Ovary (tissue), 9 donors: Measurements from ENCODE around the gene COPE. TPM values are rescaled to one million over a fixed set of nuclear protein-coding genes. Genes with fewer than 3 reads are reported as not detected.
A peak's percentile ranks its signal among the peaks of the same experiment; 100 is the strongest.

Experiments used
- DNase-seq, 5 donors: peaks; one replicate each; pipeline ENCODE4 v3.0.0-alpha.2; 2019 to 2020
- H3K27ac ChIP-seq, 2 donors: fragments of 200-600 bp; one replicate each; pipeline versions ENCODE4 v1.5.1 to v1.8.0; 2019 to 2022
- H3K27me3 ChIP-seq: fragments of 200-600 bp; one replicate; pipeline ENCODE4 v1.8.0; 2022
- H3K36me3 ChIP-seq: fragments of 200-600 bp; sonication (generic); one replicate; pipeline ENCODE4 v1.5.1; 2019
- H3K4me1 ChIP-seq: one replicate; pipeline ENCODE4 v1.8.1; 2013; ENCODE audit warnings: mild to moderate bottlenecking, moderate library complexity; ENCODE audit not compliant: insufficient read depth
- H3K4me3 ChIP-seq: fragments of 200-600 bp; sonication (generic); one replicate; pipeline ENCODE4 v1.5.1; 2017
- H3K9me3 ChIP-seq, 2 donors: fragments of 200-600 bp in 1 of 2; sonication (generic) in 1 of 2; one replicate each; pipeline versions ENCODE4 v1.5.1 to v1.8.1; 2013 to 2019; ENCODE audit warnings: mild to moderate bottlenecking in 1 of 2, moderate library complexity in 1 of 2
- EP300 ChIP-seq: sonication (generic); formaldehyde crosslinking; IDR thresholded peaks from one replicate; pipeline ENCODE4 v1.6.1; 2017; ENCODE audit warnings: antibody characterized with exemption
- POLR2A ChIP-seq: fragments of 450-650 bp; IDR thresholded peaks from one replicate; pipeline ENCODE4 v1.6.1; 2017; ENCODE audit warnings: antibody characterized with exemption, mild to moderate bottlenecking, moderate library complexity
- WGBS, 3 donors: extraction: QIAGEN DNeasy Blood & Tissue Kit in 1 of 3; methylation state at CpG; one replicate each; pipeline versions ENCODE4 v1.1.5 to v1.1.7; 2013 to 2017; 5-methylcytosine and 5-hydroxymethylcytosine counted together
- intact Hi-C, 4 donors: fragments of 100-400 bp; cut with DNase I; formaldehyde crosslinking; loops; one replicate each; pipeline versions ENCODE4 v1.11.0 to v1.15.1; 2022 to 2023
- polyA plus RNA-seq, 2 donors: library from polyadenylated mRNA; stranded (reverse); fragments of 200-250 nt in 1 of 2; fragments of 350-450 nt in 1 of 2; fragmentation: Illumina TruSeq in 1 of 2; extraction: RNeasy Lipid Tissue Mini Kit (QIAGEN cat#74804) in 1 of 2; gene quantifications; one replicate each; pipeline ENCODE4 v1.2.3, GENCODE V29; 2013 to 2014
- total RNA-seq, 7 donors: library from RNA; depleted of rRNA in 2 of 7; stranded (reverse); fragments of >200 nt in 2 of 7; fragmentation: NEBNext Ultra II Directional in 3 of 7; extraction: Animal tissue kit (Norgen Biotek cat#: 25700) in 3 of 7; gene quantifications; one replicate each; pipeline versions ENCODE4 v1.1.0 to v1.2.4, GENCODE V29; 2016 to 2023
- TF ChIP-seq, protein P1 (sequence below), 3 donors: fragments of 450-650 bp in 2 of 3; fragments of 200-600 bp in 1 of 3; IDR thresholded peaks; one replicate each; pipeline versions ENCODE4 v1.5.1 to v1.8.0; 2016 to 2022; ENCODE audit warnings: antibody characterized with exemption in 3 of 3, mild to moderate bottlenecking in 1 of 3
- donor health status: DM: no; HTN: no; CAD: no; lungs with moderate emphysema.
- donor health status: DM: no; HTN: no; CAD: no.
- donor health status: Bipolar disorder and iron deficiency.
- donor health status: DM: yes; HTN: yes; CAD: no.
- donor health status: DM: no; HTN: no; CAD: no.
- donor health status: DM: yes; HTN: yes; CAD: no.

COPE gene
- total and polyA plus RNA-seq, 9 donors, result 11.3 to 140 (median 115) TPM

GRCh38 chr19:18897094-18898029, 21.8 kb downstream of the COPE start:
- intact Hi-C loops, result no loop called here

GRCh38 chr19:18896421-18896841, 22.8 kb downstream of the COPE start:
- no peaks in the 10 kb centered on the region for H3K27me3 ChIP-seq
- H3K9me3 ChIP-seq, result no peaks in the 10 kb centered on the region
- H3K36me3 ChIP-seq, result no peaks in the 10 kb centered on the region
- H3K4me3 ChIP-seq, result no peak overlapping the region
- TF ChIP-seq EP300 (no peak), POLR2A (no peak)
- no peak for DNase-seq
- WGBS, 3 donors, result 5 to 25% (median 14%) methylated on average over 22 to 33 of the region's 33 CpGs
- H3K4me1 ChIP-seq, result peaks cover 4% of the 10 kb centered on the region
- intact Hi-C loops, result no loop called here
- H3K27ac ChIP-seq, result no peak overlapping the region

More at GRCh38 chr19:18897094-18898029, 21.8 kb downstream of the COPE start:
- TF ChIP-seq POLR2A (no peak), EP300 (no peak)
- TF ChIP-seq, protein P1, sequence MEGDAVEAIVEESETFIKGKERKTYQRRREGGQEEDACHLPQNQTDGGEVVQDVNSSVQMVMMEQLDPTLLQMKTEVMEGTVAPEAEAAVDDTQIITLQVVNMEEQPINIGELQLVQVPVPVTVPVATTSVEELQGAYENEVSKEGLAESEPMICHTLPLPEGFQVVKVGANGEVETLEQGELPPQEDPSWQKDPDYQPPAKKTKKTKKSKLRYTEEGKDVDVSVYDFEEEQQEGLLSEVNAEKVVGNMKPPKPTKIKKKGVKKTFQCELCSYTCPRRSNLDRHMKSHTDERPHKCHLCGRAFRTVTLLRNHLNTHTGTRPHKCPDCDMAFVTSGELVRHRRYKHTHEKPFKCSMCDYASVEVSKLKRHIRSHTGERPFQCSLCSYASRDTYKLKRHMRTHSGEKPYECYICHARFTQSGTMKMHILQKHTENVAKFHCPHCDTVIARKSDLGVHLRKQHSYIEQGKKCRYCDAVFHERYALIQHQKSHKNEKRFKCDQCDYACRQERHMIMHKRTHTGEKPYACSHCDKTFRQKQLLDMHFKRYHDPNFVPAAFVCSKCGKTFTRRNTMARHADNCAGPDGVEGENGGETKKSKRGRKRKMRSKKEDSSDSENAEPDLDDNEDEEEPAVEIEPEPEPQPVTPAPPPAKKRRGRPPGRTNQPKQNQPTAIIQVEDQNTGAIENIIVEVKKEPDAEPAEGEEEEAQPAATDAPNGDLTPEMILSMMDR (IDR thresholded peaks at IDR 0.05), result no peak
- 92 to 95% (median 94%) methylated on average over 25 of the region's 25 CpGs for WGBS, 3 donors
- Histone ChIP-seq H3K36me3 (no peaks in the 10 kb centered on the region), H3K4me1 (peaks cover 4% of the 10 kb centered on the region), H3K4me3 (no peak overlapping the region), H3K27ac (no peak overlapping the region), H3K9me3 (no peaks in the 10 kb centered on the region), H3K27me3 (no peaks in the 10 kb centered on the region)
- no peak for DNase-seq

DNA sequence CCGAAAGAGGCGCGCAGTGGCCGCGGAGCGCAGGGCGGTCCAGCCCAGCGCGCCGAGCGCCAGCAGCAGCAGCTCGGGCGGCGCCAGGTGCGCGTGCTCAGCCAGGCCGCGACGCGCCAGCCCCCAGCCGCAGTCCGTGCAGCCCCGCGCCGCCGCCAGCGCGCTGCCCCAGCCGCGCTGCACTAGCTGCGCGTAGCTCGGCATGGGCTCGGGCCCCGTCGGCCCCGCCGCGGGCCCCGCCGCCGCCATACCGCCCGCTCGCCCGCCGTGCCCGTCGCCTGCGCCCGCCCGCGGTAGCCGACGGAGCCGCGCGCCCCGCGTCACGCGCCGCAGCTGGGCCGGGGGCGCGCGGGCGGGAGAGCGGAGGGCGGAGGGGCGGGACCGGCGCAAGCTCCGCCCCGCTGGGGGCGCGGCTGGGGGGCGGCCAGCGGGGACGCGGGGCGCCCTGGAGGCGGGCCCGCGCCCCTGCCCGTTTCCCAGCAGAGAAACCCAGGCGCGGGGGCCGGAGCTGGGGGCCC, 23.3 kb downstream of the COPE start, which contains the start of gene CERS1:
TSS of gene CERS1 (minus strand) at position 335 of the 518 bp plus-strand sequence. CDS start at position 249, 86 bp downstream.
- peak in 1 of 5 donors; percentile 51 for DNase-seq
- 0 to 1% (median 1%) methylated on average over 21 to 89 of the region's 89 CpGs for WGBS, 3 donors
- peak within 1 kb of the TSS; percentile 30 for H3K4me3 ChIP-seq
- no peaks in the 10 kb centered on the region for H3K9me3 ChIP-seq
- TF ChIP-seq, protein P1 (IDR thresholded peaks at IDR 0.05), result no peak
- TF ChIP-seq POLR2A, result no peak
- no peak for TF ChIP-seq EP300
- H3K27me3 ChIP-seq, result no peaks in the 10 kb centered on the region
- intact Hi-C loops, result no loop called here
- H3K27ac ChIP-seq, result no peak within 1 kb of the TSS
- peaks cover 4% of the 10 kb centered on the region for H3K4me1 ChIP-seq
- H3K36me3 ChIP-seq, result no peaks in the 10 kb centered on the region

- 1% methylated on average over 60 to 72 of the region's 72 CpGs for WGBS, 3 donors
- no peaks in the 10 kb centered on the region for H3K27me3 ChIP-seq
- no peaks in the 10 kb centered on the region for H3K36me3 ChIP-seq
- H3K27ac ChIP-seq, result no peak overlapping the region
- TF ChIP-seq POLR2A, result no peak
- TF ChIP-seq, protein P1 (IDR thresholded peaks at IDR 0.05), result peak in 1 of 3 donors; percentile 6
- no peak for TF ChIP-seq EP300
- H3K9me3 ChIP-seq, result no peaks in the 10 kb centered on the region
- peaks cover 4% of the 10 kb centered on the region for H3K4me1 ChIP-seq
- intact Hi-C loops, result no loop called here
- peak in 1 of 5 donors; percentile 46 for DNase-seq
- peak overlapping the region; percentile 30 for H3K4me3 ChIP-seq
Observed at GRCh38 chr19:18895038-18895823, 24.0 kb downstream of the COPE start.
